Measurements from ENCODE around the gene POU2AF3.

DNA sequence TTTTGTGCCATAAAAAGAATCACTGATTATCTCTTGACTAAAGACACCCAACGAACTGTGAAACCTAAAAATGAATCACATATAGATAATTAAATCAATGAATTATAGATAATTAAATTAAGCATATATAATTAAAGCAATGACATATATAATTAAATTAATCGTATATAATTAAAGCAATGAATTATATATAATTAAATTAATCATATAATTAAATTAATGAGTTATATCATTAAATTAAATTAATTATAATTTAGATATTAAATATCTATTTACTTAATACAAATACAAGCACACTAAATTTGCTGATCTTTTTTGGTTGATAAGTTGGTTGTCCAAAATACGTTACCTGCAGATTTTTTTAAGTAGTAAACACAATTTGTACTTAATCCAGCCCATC lies 49.8 kb downstream of the POU2AF3 start:
- TF ChIP-seq YY1 (IDR thresholded peaks at IDR 0.05; ENCODE audit: insufficient read depth, insufficient read length), result no peak
- no peak for TF ChIP-seq SUZ12 (IDR thresholded peaks at IDR 0.05; ENCODE audit: extremely low read depth, insufficient read depth, insufficient read length)
- TF ChIP-seq ZNF274 (IDR thresholded peaks at IDR 0.05; ENCODE audit: low read depth, low read length), result no peak
